Neural progenitor cell (in vitro differentiated cells): Measurements from ENCODE around the gene PRIMA1. TPM values are rescaled to one million over a fixed set of nuclear protein-coding genes. Genes with fewer than 3 reads are reported as not detected.

Experiments used
- DNase-seq: peaks from one replicate; pipeline ENCODE4 v3.0.0-alpha.2; 2016; ENCODE audit warnings: low spot score
- H2AFZ ChIP-seq: fragments of 200-600 bp; sonication (generic); replicated peaks from 2 replicates; pipeline ENCODE4 v1.6.1; 2016; ENCODE audit warnings: antibody characterized with exemption
- H3F3A ChIP-seq: fragments of 200-600 bp; sonication (generic); 2 replicates; pipeline ENCODE4 v1.6.1; 2016; ENCODE audit warnings: antibody characterized with exemption, low read depth
- H3K27ac ChIP-seq: fragments of 200-600 bp; sonication (generic); 2 replicates; pipeline ENCODE4 v1.5.1; 2016; ENCODE audit warnings: mild to moderate bottlenecking
- H3K27me3 ChIP-seq: fragments of 200-600 bp; sonication (generic); 2 replicates; pipeline ENCODE4 v1.6.1; 2016; ENCODE audit warnings: mild to moderate bottlenecking, moderate library complexity
- H3K36me3 ChIP-seq: fragments of 200-600 bp; sonication (generic); 2 replicates; pipeline ENCODE4 v1.5.1; 2016
- H3K4me1 ChIP-seq: fragments of 200-600 bp; sonication (generic); 2 replicates; pipeline ENCODE4 v1.6.1; 2016; ENCODE audit warnings: mixed run types
- H3K4me2 ChIP-seq: fragments of 200-600 bp; sonication (generic); 2 replicates; pipeline ENCODE4 v1.6.1; 2016
- H3K4me3 ChIP-seq: fragments of 200-600 bp; sonication (generic); 2 replicates; pipeline ENCODE4 v1.5.1; 2016
- H3K79me2 ChIP-seq: fragments of 200-600 bp; sonication (generic); 2 replicates; pipeline ENCODE4 v1.6.1; 2016; ENCODE audit warnings: low read depth
- H3K9ac ChIP-seq: fragments of 200-600 bp; sonication (generic); 2 replicates; pipeline ENCODE4 v1.6.1; 2016
- H3K9me3 ChIP-seq: fragments of 200-600 bp; sonication (generic); 2 replicates; pipeline ENCODE4 v1.5.1; 2016; ENCODE audit warnings: low read depth
- H4K20me1 ChIP-seq: fragments of 200-600 bp; sonication (generic); 2 replicates; pipeline ENCODE4 v1.6.1; 2016; ENCODE audit warnings: low read depth
- H3K27ac Mint-ChIP-seq: 3 replicates; pipeline ENCODE4 v1.8.0; 2021; ENCODE audit warnings: mixed read lengths
- H3K27me3 Mint-ChIP-seq: 2 replicates; pipeline ENCODE4 v1.8.0; 2022; ENCODE audit warnings: low read depth, mild to moderate bottlenecking, inconsistent platforms, moderate library complexity, mixed read lengths; ENCODE audit not compliant: insufficient read depth
- H3K36me3 Mint-ChIP-seq: 3 replicates; pipeline ENCODE4 v1.8.0; 2021; ENCODE audit warnings: mixed read lengths
- H3K4me1 Mint-ChIP-seq: 3 replicates; pipeline ENCODE4 v1.8.0; 2021; ENCODE audit warnings: mixed read lengths
- H3K4me3 Mint-ChIP-seq: 3 replicates; pipeline ENCODE4 v1.8.0; 2021; ENCODE audit warnings: mild to moderate bottlenecking, moderate library complexity, mixed read lengths
- H3K9me3 Mint-ChIP-seq: 3 replicates; pipeline ENCODE4 v1.8.0; 2020; ENCODE audit warnings: mixed read lengths
- EZH2 ChIP-seq: fragments of 200-600 bp; sonication (generic); IDR thresholded peaks from 2 replicates; pipeline ENCODE4 v1.6.1; 2017; ENCODE audit warnings: antibody characterized with exemption, mild to moderate bottlenecking, moderate library complexity
- EZH2phosphoT487 ChIP-seq: fragments of 200-600 bp; sonication (generic); IDR thresholded peaks from 2 replicates; pipeline ENCODE4 v1.6.1; 2017; ENCODE audit warnings: antibody characterized with exemption
- total RNA-seq: library from RNA; depleted of rRNA; stranded (reverse); fragments of >200 nt; gene quantifications from 2 replicates; pipeline ENCODE4 v1.2.3, GENCODE V29; 2015; ENCODE audit warnings: low replicate concordance
- TF ChIP-seq, protein P1 (sequence below): fragments of 200-600 bp; sonication (generic); IDR thresholded peaks from 2 replicates; pipeline ENCODE4 v1.5.1; 2017; ENCODE audit warnings: antibody characterized with exemption, mild to moderate bottlenecking

The PRIMA1 gene
- total RNA-seq, 1 donor from 2014 or later = 2.8 TPM

DNA sequence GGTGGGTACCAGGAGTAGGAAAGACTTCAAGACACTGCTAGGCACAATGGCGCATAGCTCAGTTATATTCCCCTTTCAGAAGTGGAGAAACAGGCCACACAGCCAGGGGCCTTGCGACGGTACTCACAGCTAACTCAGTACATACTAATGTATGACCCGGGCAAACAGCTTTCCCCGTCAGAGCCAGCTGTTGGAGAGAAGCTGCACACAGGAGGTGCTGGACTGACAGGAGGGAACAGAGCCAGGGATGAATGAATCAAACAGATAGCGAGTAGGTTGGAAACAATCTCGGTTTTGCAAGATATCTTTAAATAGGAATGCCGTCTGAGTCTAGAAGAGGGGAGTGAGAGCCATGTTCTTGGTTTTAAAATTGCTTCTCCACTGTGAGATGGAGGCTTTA, 45.5 kb downstream of the PRIMA1 start:
- Mint-ChIP-seq H3K27ac (peak overlapping the region; percentile 9), H3K4me3 (no peak overlapping the region), H3K27me3 (peaks cover 6% of the 10 kb centered on the region), H3K4me1 (peaks cover 29% of the 10 kb centered on the region), H3K9me3 (no peaks in the 10 kb centered on the region), H3K36me3 (no peaks in the 10 kb centered on the region)
- Histone ChIP-seq H3F3A (no peaks in the 10 kb centered on the region), H3K9ac (no peak overlapping the region), H3K36me3 (no peaks in the 10 kb centered on the region), H4K20me1 (no peaks in the 10 kb centered on the region), H3K9me3 (no peaks in the 10 kb centered on the region), H2AFZ (no peak overlapping the region), H3K4me2 (no peak overlapping the region), H3K27ac (no peak overlapping the region), H3K4me1 (peaks cover 27% of the 10 kb centered on the region), H3K27me3 (no peaks in the 10 kb centered on the region), H3K4me3 (no peak overlapping the region), H3K79me2 (no peaks in the 10 kb centered on the region)
- DNase-seq = no peak
- TF ChIP-seq EZH2phosphoT487 (no peak), EZH2 (no peak)
- TF ChIP-seq, protein P1, sequence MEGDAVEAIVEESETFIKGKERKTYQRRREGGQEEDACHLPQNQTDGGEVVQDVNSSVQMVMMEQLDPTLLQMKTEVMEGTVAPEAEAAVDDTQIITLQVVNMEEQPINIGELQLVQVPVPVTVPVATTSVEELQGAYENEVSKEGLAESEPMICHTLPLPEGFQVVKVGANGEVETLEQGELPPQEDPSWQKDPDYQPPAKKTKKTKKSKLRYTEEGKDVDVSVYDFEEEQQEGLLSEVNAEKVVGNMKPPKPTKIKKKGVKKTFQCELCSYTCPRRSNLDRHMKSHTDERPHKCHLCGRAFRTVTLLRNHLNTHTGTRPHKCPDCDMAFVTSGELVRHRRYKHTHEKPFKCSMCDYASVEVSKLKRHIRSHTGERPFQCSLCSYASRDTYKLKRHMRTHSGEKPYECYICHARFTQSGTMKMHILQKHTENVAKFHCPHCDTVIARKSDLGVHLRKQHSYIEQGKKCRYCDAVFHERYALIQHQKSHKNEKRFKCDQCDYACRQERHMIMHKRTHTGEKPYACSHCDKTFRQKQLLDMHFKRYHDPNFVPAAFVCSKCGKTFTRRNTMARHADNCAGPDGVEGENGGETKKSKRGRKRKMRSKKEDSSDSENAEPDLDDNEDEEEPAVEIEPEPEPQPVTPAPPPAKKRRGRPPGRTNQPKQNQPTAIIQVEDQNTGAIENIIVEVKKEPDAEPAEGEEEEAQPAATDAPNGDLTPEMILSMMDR = no peak

DNA sequence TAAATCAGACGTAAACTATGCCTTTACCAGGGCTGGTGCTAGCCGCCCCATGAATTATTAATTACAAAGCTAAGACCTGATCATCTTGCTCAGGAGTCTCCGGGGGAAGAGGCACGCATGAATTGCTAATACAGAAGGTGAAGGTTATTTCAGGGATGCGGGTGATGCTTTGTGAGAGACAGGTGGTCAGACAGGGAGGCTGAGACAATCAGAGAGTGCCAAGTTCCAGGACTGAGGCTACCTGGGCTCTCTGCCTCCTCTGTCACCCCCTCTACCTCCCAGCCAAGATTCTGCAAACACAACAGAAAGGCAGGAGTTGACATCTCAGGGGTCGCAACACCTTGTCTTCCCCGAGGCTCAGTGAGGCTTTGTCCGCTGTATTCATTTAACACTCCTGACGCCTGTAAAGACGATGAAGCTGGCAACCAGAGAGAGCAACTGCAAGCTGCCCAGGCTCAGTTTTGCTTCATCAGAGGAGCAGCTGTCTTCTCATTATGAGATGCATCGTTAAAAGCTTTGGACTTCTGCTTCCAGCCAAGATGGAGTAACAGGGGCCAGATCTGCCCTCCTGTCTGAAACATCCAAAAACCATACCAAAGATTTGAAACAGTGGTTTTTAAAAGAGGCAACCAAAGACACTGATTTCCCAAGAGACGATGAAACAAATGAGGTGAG, 46.6 kb downstream of the PRIMA1 start:
- Mint-ChIP-seq H3K27me3 (peaks cover 6% of the 10 kb centered on the region), H3K4me3 (no peak overlapping the region), H3K4me1 (peaks cover 20% of the 10 kb centered on the region), H3K9me3 (no peaks in the 10 kb centered on the region), H3K27ac (no peak overlapping the region), H3K36me3 (no peaks in the 10 kb centered on the region)
- peaks cover 25% of the 10 kb centered on the region for H3K4me1 ChIP-seq
- no peak overlapping the region for H3K4me3 ChIP-seq
- TF ChIP-seq EZH2 = no peak
- TF ChIP-seq, protein P1 = no peak
- no peak for TF ChIP-seq EZH2phosphoT487
- no peaks in the 10 kb centered on the region for H3K79me2 ChIP-seq
- H2AFZ ChIP-seq = no peak overlapping the region
- no peaks in the 10 kb centered on the region for H3K36me3 ChIP-seq
- no peak overlapping the region for H3K4me2 ChIP-seq
- H4K20me1 ChIP-seq = no peaks in the 10 kb centered on the region
- H3K9me3 ChIP-seq = no peaks in the 10 kb centered on the region
- H3K9ac ChIP-seq = no peak overlapping the region
- no peak for DNase-seq
- no peak overlapping the region for H3K27ac ChIP-seq
- H3F3A ChIP-seq = no peaks in the 10 kb centered on the region
- no peaks in the 10 kb centered on the region for H3K27me3 ChIP-seq

GRCh38 chr14:93737634-93738033, 50.7 kb downstream of the PRIMA1 start:
- Mint-ChIP-seq H3K27me3 (peaks cover 4% of the 10 kb centered on the region), H3K27ac (no peak overlapping the region), H3K36me3 (no peaks in the 10 kb centered on the region), H3K9me3 (no peaks in the 10 kb centered on the region), H3K4me1 (peaks cover 9% of the 10 kb centered on the region), H3K4me3 (no peak overlapping the region)
- Histone ChIP-seq H3K4me2 (no peak overlapping the region), H2AFZ (no peak overlapping the region), H3K79me2 (no peaks in the 10 kb centered on the region), H3K36me3 (no peaks in the 10 kb centered on the region), H3K4me3 (no peak overlapping the region), H3F3A (no peaks in the 10 kb centered on the region), H3K4me1 (peaks cover 11% of the 10 kb centered on the region), H3K9me3 (no peaks in the 10 kb centered on the region), H4K20me1 (no peaks in the 10 kb centered on the region), H3K27ac (no peak overlapping the region), H3K27me3 (no peaks in the 10 kb centered on the region), H3K9ac (no peak overlapping the region)
- TF ChIP-seq EZH2phosphoT487 (no peak), EZH2 (no peak)
- TF ChIP-seq, protein P1 = no peak
- DNase-seq = no peak
